GM12891 (cell line): Measurements from ENCODE around the gene ELF4.

ENCODE experiments used
- PAX5 ChIP-seq: IDR thresholded peaks from 2 replicates; pipeline ENCODE4 v1.6.1; 2011; ENCODE audit warnings: low read length, moderate library complexity, mild to moderate bottlenecking; ENCODE audit not compliant: insufficient read depth, severe bottlenecking
- POLR2A ChIP-seq: IDR thresholded peaks from 2 replicates; pipeline ENCODE4 v1.6.1; 2011; ENCODE audit warnings: low read depth, low read length, control low read depth
- POLR2AphosphoS5 ChIP-seq: IDR thresholded peaks from 2 replicates; pipeline ENCODE4 v1.6.1; 2011; ENCODE audit warnings: low read depth, low read length, control low read depth
- SPI1 ChIP-seq: IDR thresholded peaks from 2 replicates; pipeline ENCODE4 v1.6.1; 2011; ENCODE audit warnings: low read depth, low read length, control low read depth
- TAF1 ChIP-seq: IDR thresholded peaks from 2 replicates; pipeline ENCODE4 v1.6.1; 2011; ENCODE audit warnings: low read depth, low read length, control low read depth

- TF ChIP-seq POLR2AphosphoS5, result no peak
- TF ChIP-seq TAF1, result no peak
- no peak for TF ChIP-seq POLR2A
- TF ChIP-seq PAX5, result no peak
- no peak for TF ChIP-seq SPI1
These were observed 26.2 kb upstream of the ELF4 start for GRCh38 chrX:130136496-130136895.
